Subcutaneous adipose tissue (tissue), 4 donors: Measurements from ENCODE around the gene MIER3. TPM values are rescaled to one million over a fixed set of nuclear protein-coding genes. Genes with fewer than 3 reads are reported as not detected.

Experiments
- total RNA-seq, 4 donors: library from RNA; depleted of rRNA; stranded (reverse); fragments of >200 nt; gene quantifications; one replicate each; pipeline ENCODE4 v1.1.0, GENCODE V29; 2016
- TF ChIP-seq, protein P1 (sequence below): fragments of 450-650 bp; IDR thresholded peaks from one replicate; pipeline ENCODE4 v1.5.1; 2016; ENCODE audit warnings: low read depth, mild to moderate bottlenecking, control low read depth, antibody characterized with exemption, moderate library complexity

MIER3 gene
- total RNA-seq, 4 donors from 2014 or later: 14.3 to 22.8 (median 19.5) TPM

DNA sequence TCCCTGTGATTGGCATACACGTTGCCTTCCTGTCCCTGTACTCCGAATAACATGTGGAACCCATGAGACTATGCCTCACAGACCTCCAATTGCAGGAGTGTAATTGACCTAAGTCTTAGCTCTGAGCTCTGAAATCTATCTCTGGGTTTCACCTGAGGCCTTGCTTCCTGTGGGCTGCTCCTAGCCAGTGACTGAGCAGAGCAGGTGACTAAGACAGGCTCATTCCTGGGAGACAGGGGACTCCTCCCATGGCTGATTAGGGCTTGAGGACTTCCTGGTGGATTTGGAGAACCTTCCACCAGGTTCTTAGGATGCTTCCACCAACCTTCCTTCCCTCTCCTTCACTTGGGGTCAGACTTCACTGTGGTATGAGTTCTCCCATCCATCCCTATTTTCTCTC, 22.3 kb upstream of the MIER3 start:
- TF ChIP-seq, protein P1, sequence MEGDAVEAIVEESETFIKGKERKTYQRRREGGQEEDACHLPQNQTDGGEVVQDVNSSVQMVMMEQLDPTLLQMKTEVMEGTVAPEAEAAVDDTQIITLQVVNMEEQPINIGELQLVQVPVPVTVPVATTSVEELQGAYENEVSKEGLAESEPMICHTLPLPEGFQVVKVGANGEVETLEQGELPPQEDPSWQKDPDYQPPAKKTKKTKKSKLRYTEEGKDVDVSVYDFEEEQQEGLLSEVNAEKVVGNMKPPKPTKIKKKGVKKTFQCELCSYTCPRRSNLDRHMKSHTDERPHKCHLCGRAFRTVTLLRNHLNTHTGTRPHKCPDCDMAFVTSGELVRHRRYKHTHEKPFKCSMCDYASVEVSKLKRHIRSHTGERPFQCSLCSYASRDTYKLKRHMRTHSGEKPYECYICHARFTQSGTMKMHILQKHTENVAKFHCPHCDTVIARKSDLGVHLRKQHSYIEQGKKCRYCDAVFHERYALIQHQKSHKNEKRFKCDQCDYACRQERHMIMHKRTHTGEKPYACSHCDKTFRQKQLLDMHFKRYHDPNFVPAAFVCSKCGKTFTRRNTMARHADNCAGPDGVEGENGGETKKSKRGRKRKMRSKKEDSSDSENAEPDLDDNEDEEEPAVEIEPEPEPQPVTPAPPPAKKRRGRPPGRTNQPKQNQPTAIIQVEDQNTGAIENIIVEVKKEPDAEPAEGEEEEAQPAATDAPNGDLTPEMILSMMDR: no peak

- TF ChIP-seq, protein P1: no peak
These were observed 21.6 kb upstream of the MIER3 start for GRCh38 chr5:56973473-56973872.

- TF ChIP-seq, protein P1: no peak
These were observed 19.4 kb upstream of the MIER3 start for GRCh38 chr5:56971275-56971674.

- TF ChIP-seq, protein P1: no peak
These were observed 12.2 kb upstream of the MIER3 start for GRCh38 chr5:56964173-56964572.

DNA sequence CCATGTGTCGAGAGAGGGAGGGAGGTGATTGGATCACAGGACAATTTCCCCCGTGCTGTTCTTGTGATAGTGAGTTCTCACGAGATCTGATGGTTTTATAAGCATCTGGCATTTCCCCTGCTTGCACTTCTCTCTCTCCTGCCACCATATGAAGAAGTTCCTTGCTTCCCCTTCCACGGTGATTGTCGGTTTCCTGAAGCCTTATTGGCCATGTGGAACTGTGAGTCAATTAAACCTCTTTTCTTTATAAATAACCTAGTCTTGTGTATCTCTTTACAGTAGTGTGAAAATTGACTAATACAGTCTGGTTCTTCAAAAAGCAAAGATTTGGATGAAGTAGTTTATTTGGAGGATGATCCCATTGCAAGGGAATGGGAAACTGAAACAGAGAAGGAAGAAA, 11.3 kb upstream of the MIER3 start:
- TF ChIP-seq, protein P1: no peak

DNA sequence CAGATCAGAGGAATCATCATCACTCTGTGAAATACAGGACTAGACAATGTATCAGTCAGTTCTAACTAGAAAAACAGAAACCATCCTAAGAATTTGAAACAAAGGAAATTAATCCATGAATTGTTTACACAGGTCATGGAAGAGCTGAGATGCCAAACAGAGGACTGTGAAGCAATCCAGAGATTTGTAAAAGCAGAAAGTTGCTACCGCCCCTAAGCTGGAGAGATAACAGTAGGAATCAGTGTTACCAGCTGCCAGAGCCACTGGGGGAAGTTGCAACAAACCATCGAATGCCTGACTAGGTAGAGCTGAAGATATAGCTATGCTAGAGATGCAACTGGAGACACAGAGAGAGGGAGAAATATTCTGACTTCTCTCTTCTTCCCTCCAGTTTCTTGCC, 10.4 kb upstream of the MIER3 start:
- TF ChIP-seq, protein P1: no peak

DNA sequence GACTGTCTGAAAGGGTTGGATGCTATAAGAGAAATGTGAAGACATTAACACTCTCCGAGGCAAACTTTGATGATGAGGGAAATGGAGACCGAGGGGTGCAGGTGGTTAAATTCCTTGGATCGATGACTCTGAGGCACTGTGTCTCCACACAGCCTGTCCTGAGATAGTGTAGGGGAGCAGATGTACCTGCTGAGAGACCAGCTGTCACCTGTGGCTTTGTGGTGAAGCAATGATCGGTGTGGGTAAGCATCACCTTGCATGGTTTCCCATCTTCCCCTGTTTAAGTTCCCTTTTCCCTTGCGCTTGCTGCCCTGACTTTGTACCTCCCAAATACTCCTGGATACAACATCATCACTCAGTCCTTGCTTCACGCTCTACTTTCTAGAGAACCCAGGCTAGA, 9.8 kb upstream of the MIER3 start:
- TF ChIP-seq, protein P1: no peak

GRCh38 chr5:56959326-56959725, 7.4 kb upstream of the MIER3 start:
- TF ChIP-seq, protein P1: no peak
